Measurements from ENCODE around the gene GGT5.

- TF ChIP-seq POLR2A (IDR thresholded peaks at IDR 0.05; ENCODE audit: low read length) (no peak), GATA1 (IDR thresholded peaks at IDR 0.05; ENCODE audit: low read depth, low read length) (no peak)
These were observed 54.2 kb downstream of the GGT5 start for GRCh38 chr22:24190596-24191208.

Data from erythroblast (primary cell).